Thoracic aorta (tissue), 2 donors: ENCODE results near the gene GBA2. TPM values are rescaled to one million over a fixed set of nuclear protein-coding genes. Genes with fewer than 3 reads are reported as not detected.

ENCODE experiments used
- ATAC-seq: fragments of 150-250 bp; one replicate; pipeline ENCODE4 v1.8.0; 2017; ENCODE audit warnings: low read depth; ENCODE audit not compliant: insufficient number of reproducible peaks, low FRiP score
- DNase-seq: peaks from one replicate; pipeline ENCODE4 v3.0.0-alpha.2; 2020; ENCODE audit warnings: low spot score
- H3K27ac ChIP-seq, 2 donors: fragments of 200-600 bp; sonication (generic); 1 replicate in 1 of 2; 2 replicates in 1 of 2; pipeline ENCODE4 v1.5.1; 2016; ENCODE audit warnings: mild to moderate bottlenecking in 2 of 2, moderate library complexity in 2 of 2
- H3K27me3 ChIP-seq: fragments of 200-600 bp; sonication (generic); replicated peaks from 2 replicates; pipeline ENCODE4 v1.6.0; 2016; ENCODE audit warnings: mild to moderate bottlenecking; ENCODE audit not compliant: insufficient read depth
- H3K36me3 ChIP-seq: fragments of 200-600 bp; sonication (generic); one replicate; pipeline ENCODE4 v1.5.1; 2016
- H3K4me1 ChIP-seq, 2 donors: fragments of 200-600 bp; sonication (generic); 1 replicate in 1 of 2; 2 replicates in 1 of 2; pipeline versions ENCODE4 v1.5.1 to v1.6.0; 2016; ENCODE audit warnings: low read depth in 2 of 2, mild to moderate bottlenecking in 1 of 2; ENCODE audit not compliant: control insufficient read depth in 1 of 2
- H3K4me3 ChIP-seq: fragments of 200-600 bp; sonication (generic); 2 replicates; pipeline ENCODE4 v1.5.1; 2016; ENCODE audit warnings: mild to moderate bottlenecking
- H3K9me3 ChIP-seq: fragments of 200-600 bp; sonication (generic); 2 replicates; pipeline ENCODE4 v1.5.1; 2016
- CTCF ChIP-seq: fragments of 200-600 bp; sonication (generic); IDR thresholded peaks from one replicate; pipeline ENCODE4 v1.5.1; 2019; ENCODE audit warnings: antibody characterized with exemption
- total RNA-seq, 2 donors: library from RNA; depleted of rRNA; stranded (reverse); fragments of >200 nt; gene quantifications; one replicate each; pipeline versions ENCODE4 v1.1.0 to v1.2.3, GENCODE V29; 2016

The GBA2 gene
- total RNA-seq, 2 donors from 2014 or later, result 75.8 to 115 TPM

GRCh38 chr9:35767458-35767857 lies 18.4 kb upstream of the GBA2 start:
- Histone ChIP-seq H3K36me3 (no peaks in the 10 kb centered on the region), H3K4me1 (peaks cover 11 to 25% of the 10 kb centered on the region in 2 donors), H3K27ac (no peak overlapping the region), H3K27me3 (no peaks in the 10 kb centered on the region), H3K9me3 (no peaks in the 10 kb centered on the region), H3K4me3 (no peak overlapping the region)
- ATAC-seq (no peak), DNase-seq (no peak)
- no peak for TF ChIP-seq CTCF

GRCh38 chr9:35766997-35767396 lies 18.0 kb upstream of the GBA2 start:
- TF ChIP-seq CTCF, result no peak
- ATAC-seq (no peak), DNase-seq (no peak)
- Histone ChIP-seq H3K27me3 (no peaks in the 10 kb centered on the region), H3K9me3 (no peaks in the 10 kb centered on the region), H3K36me3 (no peaks in the 10 kb centered on the region), H3K4me3 (no peak overlapping the region), H3K4me1 (peaks cover 11 to 23% of the 10 kb centered on the region in 2 donors), H3K27ac (no peak overlapping the region)

DNA sequence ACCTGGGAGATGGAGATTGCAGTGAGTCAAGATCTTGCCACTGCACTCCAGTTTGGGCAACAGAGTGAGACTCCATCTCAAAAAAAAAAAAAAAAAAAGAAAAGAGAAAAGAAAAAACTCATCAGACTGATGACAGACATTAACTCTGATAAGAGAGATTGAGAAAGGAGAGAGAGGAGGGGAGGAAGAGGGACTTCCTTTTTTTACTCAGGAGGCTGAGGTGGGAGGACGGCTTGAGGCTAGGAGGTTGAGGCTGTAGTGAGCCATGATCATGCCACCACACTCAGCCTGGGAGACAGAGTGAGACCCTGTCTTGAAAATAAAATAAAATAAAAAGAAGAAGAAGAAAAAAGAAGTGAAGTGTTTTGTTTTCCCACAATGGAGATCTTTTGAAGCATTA lies 14.8 kb upstream of the GBA2 start:
- H3K27me3 ChIP-seq, result no peaks in the 10 kb centered on the region
- no peak overlapping the region for H3K27ac ChIP-seq
- no peak for DNase-seq
- TF ChIP-seq CTCF, result no peak
- ATAC-seq, result no peak
- H3K36me3 ChIP-seq, result no peaks in the 10 kb centered on the region
- no peak overlapping the region for H3K4me3 ChIP-seq
- peaks cover 5 to 26% of the 10 kb centered on the region in 2 donors for H3K4me1 ChIP-seq
- H3K9me3 ChIP-seq, result no peaks in the 10 kb centered on the region

GRCh38 chr9:35763181-35763580 lies 14.2 kb upstream of the GBA2 start:
- no peak for ATAC-seq
- H3K4me3 ChIP-seq, result no peak overlapping the region
- peaks cover 8 to 32% of the 10 kb centered on the region in 2 donors for H3K4me1 ChIP-seq
- H3K27ac ChIP-seq, result no peak overlapping the region
- no peaks in the 10 kb centered on the region for H3K27me3 ChIP-seq
- H3K9me3 ChIP-seq, result no peaks in the 10 kb centered on the region
- H3K36me3 ChIP-seq, result no peaks in the 10 kb centered on the region
- no peak for DNase-seq
- TF ChIP-seq CTCF, result no peak

DNA sequence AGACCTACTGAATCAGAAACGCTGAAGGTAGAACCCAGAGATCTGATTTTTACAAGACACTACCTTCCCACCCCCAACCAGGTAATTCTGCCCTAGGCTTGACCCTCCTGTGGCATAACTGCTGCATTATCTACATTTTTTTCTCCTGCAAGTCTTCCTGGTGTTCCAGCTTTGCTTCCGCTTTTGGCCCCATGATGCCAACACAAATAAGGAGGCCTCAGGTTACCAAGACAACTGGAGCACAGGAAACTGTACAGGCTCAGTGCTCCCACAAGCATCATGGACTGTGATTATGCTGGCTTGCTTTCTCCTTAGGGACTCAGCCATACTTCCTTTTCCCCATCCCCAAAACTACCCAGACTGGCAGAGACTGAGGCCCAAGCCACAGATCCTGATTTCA lies 11.6 kb upstream of the GBA2 start:
- Histone ChIP-seq H3K27me3 (no peaks in the 10 kb centered on the region), H3K27ac (peak overlapping the region; percentile 21 to 37), H3K4me3 (no peak overlapping the region), H3K9me3 (no peaks in the 10 kb centered on the region), H3K36me3 (no peaks in the 10 kb centered on the region), H3K4me1 (peaks cover 20 to 51% of the 10 kb centered on the region in 2 donors)
- ATAC-seq, result no peak
- TF ChIP-seq CTCF, result no peak
- DNase-seq, result no peak
